K562 (cell line): ENCODE data around the gene ZNF319.

ENCODE experiments used
- EP300 ChIP-seq: IDR thresholded peaks from 2 replicates; pipeline ENCODE4 v1.6.1; 2012; ENCODE audit warnings: low read length, improper control_type of control experiment
- ZFP1 ChIP-seq: fragments of 450-650 bp; formaldehyde crosslinking; IDR thresholded peaks from 2 replicates; pipeline ENCODE4 v1.4.0; 2020; ENCODE audit warnings: mild to moderate bottlenecking, mixed read lengths

DNA sequence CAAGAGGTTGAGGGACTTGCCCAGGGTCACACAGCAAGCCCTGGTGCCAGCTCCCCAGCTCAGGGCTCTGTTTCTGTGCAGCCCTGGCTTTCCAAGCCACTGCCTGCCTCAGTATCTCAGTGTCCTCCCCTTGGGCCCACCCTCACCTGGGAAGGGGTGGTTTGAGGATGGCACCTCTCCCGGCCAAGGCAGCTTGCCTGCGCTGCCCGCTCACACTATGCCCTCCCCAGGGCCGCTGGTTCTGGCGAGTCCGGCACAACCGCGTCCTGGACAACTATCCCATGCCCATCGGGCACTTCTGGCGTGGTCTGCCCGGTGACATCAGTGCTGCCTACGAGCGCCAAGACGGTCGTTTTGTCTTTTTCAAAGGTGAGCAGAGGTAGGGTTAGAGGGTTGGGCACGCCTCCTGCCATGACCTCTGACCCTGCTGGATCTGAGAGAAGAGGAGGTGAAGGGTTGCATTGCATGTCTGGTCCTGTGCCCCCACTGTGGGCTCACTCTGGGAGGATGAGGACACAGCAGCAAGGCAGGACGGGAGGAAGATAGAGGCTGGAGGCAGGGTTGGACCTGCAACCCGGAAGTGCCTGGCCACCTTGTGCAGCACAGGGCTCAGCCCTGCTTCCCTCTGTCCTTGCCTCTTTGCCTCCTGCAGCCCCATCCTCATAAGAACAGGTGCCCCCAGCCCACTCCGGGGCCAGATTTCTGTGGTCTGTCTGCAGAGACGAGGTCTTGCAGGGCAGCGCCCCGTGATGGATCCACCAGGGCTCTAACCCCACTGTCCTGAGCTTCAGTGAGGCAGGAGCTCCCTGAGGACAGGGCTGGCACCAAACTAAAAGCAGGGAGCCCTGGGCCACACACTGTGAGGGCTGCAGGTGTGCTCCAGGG is 41.8 kb upstream of the ZNF319 start:
- TF ChIP-seq ZFP1 (CRISPR knock-in tag) (no peak), EP300 (no peak)
